ENCODE data around the gene ARMC7.

DNA sequence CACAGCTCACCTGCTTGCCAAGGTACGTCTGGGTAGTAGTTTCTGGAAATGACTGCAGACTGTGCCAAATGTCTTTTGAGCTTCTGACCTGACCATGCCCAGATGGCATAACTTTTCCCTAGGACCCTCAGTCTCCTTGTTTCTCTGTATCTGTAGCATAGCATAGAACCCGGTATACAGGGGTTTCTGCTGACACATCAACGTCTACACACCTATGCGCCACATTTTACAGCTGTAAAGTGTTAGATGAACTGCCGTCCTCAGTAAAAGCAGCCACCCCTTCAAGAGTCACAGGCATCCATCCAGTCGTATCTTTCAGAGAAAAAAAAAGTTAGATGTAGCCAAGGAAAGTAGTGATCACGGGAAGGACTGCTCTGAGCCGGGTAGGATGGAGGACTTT, 45.3 kb upstream of the ARMC7 start:
- no peak for TF ChIP-seq ATF1 (CRISPR knock-in tag; IDR thresholded peaks at IDR 0.05)
- TF ChIP-seq PPARG (CRISPR knock-in tag; conservative IDR thresholded peaks at IDR 0.05): no peak
- TF ChIP-seq, protein P1, sequence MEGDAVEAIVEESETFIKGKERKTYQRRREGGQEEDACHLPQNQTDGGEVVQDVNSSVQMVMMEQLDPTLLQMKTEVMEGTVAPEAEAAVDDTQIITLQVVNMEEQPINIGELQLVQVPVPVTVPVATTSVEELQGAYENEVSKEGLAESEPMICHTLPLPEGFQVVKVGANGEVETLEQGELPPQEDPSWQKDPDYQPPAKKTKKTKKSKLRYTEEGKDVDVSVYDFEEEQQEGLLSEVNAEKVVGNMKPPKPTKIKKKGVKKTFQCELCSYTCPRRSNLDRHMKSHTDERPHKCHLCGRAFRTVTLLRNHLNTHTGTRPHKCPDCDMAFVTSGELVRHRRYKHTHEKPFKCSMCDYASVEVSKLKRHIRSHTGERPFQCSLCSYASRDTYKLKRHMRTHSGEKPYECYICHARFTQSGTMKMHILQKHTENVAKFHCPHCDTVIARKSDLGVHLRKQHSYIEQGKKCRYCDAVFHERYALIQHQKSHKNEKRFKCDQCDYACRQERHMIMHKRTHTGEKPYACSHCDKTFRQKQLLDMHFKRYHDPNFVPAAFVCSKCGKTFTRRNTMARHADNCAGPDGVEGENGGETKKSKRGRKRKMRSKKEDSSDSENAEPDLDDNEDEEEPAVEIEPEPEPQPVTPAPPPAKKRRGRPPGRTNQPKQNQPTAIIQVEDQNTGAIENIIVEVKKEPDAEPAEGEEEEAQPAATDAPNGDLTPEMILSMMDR (CRISPR knock-in tag; IDR thresholded peaks at IDR 0.05): no peak
- TF ChIP-seq ARID2 (CRISPR knock-in tag; IDR thresholded peaks at IDR 0.05; ENCODE audit: borderline replicate concordance): no peak
- TF ChIP-seq KDM5A (IDR thresholded peaks at IDR 0.05; ENCODE audit: borderline replicate concordance, low read length): no peak
